Activated CD4-positive, CD25-positive, alpha-beta regulatory T cell treated with anti-CD3 and anti-CD28 coated beads, Interleukin-2, amount 50 U/mL, for 24 hours (primary cell): ENCODE measurements around the gene CNEP1R1.

Experiments
- ATAC-seq, 2 donors: fragments of 150-1000 bp; cut with Tn5 transposase; one replicate each; pipeline ENCODE4 v1.10.0; 2021; ENCODE audit warnings: mild to moderate bottlenecking in 1 of 2, moderate library complexity in 1 of 2

The CNEP1R1 gene

DNA sequence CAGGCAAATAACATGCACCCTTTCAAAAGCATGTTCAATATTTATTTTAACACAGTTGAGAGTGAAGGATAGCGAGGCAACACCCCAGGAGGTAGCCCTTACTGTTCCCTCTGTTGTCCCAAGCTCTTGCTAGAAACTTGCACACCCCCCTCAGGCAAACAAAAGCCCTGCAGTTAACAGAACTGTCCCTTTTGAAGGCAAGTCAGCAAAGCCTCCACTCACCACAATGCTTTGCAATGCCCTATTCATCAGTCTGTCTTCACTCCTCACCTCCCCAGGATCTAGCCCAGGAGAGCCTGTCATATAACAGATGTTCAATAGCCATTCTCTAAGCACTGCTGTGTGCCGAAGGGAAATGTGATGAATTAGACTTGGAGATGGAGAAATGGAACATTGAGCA lies 3.5 kb upstream of the CNEP1R1 start:
- no peak for ATAC-seq

DNA sequence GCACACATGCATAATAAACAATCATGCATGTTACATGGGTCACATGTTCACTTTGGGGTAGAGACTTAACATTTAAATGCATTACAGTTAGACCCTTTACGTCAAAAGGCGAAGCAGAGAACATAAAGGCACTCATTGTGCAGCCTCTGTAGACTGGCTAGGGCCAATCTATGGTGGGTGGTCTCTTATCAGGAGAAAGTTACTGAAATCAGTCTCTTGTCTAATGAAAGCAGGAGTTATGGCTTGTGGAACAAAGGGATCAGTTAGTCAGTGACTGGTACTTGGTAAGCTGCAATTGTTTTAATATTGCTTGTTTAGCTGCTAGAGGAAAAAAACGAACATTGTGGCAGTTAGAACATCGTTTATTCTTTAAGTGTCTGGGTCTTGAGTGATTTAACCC lies 1.4 kb upstream of the CNEP1R1 start:
- no peak for ATAC-seq

DNA sequence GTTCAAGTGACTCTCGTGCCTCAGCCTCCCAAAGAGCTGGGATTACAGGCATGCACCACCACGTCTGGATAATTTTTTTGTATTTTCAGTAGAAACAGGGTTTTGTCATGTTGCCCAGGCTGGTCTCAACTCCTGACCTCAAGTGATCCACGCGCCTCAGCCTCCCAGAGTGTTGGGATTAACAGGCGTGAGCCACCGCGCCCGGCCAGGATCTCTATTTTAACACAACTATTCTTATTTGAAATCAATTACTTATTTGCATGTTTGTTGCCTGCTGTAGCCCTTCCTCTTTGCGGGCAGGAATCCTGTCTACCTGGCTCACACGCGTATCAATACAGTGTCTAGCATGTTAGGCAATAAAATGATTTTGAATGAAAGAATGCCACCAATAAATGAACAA lies 818 bp upstream of the CNEP1R1 start:
- no peak for ATAC-seq

DNA sequence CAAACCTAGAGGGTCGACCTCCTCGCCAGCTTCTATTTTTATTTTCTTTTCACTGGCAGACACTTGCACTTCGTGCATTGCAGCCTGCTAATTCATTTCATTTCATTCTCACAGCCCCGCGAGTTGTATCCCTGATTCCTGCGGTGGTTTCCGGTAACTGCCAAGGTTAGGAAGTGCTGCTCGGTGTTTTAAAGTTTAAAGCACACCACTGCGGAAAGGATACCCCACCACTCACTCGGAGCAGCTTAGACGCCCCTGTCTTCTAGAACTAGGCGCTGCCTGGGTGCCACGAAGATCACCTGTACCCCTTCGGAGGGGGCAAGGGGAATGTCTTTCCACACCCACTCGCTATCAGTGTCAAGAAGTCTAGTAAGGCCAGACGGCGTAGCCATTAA lies 509 bp downstream of the CNEP1R1 start:
- peak in 1 of 2 donors; percentile 5 for ATAC-seq

DNA sequence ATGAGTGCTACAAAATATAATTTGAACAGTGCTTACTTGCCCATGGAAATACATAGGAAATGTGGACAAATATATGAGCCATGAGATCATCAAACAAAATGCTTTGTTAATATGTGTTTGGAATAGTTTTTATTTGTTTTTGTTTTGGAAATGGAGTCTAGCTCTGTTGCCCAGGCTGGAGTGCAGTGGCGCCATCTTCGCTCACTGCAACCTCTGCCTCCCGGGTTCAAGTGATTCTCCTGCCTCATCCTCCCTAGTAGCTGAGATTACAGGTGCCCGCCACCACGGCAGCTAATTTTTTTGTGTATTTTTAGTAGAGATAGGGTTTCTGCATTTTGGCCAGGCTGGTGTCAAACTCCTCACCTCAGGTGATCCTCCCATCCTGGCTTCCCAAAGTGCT lies 2.8 kb downstream of the CNEP1R1 start:
- no peak for ATAC-seq

DNA sequence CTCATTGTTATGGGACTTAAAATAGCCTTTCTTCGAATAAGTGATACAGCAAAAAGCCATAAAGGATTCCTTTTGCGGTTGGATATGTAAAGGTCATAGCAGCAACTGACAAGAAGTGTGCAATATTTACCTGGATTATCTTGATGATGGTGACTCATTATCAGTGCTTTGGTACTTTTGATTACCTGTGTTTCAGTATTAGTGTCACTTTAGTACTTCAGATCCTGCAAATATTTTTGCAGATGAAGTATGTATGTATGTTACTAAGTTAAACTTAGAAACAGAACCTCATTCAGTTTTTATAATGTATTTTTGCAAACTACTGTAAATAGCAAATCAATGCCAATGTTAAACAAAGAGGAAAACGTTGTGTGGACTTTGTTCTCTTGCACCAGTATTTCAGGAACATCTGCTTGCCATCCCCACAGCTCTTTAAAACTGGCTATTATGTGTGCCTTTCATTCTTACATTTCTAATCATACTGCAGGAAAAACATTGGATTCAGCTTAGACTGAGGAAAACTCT lies 10.5 kb downstream of the CNEP1R1 start:
- peak; percentile 63 for ATAC-seq

DNA sequence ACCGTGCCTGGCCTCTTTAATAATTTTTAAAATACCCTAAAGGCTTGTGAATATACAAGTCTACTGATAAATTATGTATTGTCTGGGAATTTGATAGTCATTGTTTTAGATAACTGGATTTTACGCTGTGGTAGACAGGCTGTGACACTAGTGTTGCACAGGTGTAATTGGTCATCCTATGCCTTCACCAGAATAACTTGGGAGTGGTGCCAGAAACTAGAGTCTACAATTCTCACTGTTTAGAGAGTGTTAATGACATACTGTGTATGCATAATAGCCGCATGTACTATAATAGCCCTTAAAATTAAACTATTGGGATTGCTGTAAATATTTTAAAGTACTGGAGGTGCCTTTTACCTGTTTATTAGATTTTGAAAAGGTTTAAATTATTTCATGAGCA lies 11.4 kb downstream of the CNEP1R1 start:
- ATAC-seq = no peak

DNA sequence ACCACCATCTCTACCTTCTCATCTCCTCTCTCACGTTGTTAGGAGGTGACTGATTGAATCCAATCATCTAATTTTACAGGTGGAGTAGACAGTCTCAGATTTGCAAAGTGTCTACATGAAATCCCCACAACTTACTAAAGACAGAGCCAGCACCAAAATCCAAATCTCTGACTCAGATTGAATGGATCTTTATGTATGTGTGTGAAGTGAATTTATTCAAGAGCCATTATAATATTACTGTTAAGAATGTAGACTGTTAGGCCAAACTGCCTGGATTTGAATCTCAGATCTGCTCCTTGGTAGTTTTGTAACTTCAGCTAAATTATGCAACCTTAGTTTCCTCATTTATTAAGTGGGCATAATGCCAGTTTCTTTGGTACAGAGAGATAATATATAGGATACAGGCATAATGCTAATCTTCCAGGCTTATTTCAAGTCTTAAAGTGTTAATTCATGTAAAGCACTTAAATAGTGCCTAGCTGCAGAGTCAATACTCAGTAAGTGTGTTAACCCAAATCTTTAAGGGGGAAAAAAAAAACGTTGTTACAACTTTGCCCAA lies 12.7 kb downstream of the CNEP1R1 start:
- ATAC-seq = no peak

DNA sequence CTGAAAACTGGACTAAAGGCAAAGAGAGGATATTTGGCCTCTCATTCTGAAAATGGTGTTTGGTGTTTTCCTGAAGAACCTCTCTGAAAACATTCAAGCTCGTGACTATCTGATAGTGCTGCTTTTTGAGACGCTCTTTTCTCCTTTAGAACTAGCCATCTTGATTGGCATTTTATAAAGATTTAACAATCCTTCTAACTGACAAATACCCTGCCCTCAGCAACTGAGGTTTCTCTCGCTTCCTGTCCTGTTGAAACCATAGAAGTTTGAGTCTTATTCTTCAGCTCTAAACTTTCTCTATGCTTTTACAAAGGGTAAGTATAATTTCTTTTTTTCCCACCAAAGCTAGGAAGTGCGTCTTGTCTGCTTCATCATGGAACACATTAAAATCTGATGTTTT lies 13.3 kb downstream of the CNEP1R1 start:
- ATAC-seq = no peak

DNA sequence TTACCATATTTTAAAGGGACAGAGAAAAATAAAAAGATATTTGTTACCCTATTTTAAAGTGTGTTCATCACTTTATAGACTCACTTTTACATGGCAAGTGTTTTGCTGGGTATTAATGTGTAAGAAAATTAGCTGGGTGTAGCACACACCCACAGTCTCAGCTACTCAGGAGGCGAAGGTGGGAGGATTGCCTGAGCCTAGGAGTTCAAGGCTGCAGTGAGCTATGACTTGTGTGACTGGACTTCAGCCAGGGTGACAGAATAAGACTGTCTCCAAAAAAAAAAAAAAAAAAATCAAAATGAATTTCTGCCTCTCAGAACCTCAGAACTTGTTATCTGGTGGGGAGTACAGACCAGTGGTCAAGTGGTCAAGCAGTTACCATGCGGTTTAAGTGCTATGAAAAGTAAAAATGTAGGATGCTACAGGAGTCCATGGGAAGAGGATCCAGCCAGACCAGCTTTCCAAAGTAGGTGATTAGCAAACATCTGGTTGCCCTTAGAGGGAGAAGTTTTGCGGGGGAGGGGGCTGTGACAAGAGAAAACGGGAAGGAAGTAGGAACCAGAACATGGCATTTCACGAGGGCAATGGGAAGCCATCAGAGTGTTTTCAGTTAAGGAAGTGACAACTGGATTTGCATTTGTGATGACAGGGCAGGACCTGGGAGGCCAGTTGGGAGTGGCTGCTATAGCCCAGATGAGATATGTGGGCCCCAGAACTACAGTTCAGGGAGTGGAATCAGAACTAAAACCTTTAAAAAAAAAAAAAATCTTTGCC lies 13.9 kb downstream of the CNEP1R1 start:
- ATAC-seq = no peak

DNA sequence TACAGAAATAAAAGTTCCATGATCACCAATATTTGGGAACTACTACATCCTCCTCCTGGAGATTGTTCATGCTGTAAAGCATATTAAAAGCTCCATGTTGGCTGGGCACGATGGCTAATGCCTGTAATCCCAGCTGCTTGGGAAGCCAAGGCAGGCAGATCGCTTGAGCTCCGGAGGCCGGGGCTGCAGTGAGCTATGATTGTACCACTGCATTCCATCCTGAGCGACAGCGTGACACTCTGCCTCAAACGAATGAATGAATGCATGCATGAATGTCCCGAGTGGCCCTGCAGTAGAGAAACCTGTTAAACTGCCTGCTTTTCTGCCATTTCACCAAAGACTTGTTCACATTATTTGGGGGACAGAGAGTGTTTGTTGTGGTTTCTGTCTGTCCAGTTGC lies 15.0 kb downstream of the CNEP1R1 start:
- no peak for ATAC-seq

DNA sequence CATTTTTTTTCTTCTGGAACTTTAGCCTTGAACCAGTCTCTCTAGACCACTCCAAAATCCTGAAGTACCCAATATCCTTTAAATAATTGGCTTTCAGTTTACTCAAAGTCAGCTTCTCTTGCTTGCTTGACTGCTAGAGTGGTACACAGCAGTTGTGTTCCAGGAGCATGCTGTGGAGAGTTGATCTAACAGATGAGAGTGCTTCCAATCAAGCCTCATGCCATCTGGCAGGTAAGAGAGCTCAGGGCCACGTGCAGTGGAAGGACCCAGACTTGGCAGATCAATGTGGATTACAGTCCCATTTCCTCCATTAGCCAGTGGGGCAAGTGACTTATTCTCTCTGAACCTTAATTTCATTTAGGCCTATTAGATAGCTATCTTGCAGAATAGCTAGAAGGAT lies 15.7 kb downstream of the CNEP1R1 start:
- no peak for ATAC-seq

DNA sequence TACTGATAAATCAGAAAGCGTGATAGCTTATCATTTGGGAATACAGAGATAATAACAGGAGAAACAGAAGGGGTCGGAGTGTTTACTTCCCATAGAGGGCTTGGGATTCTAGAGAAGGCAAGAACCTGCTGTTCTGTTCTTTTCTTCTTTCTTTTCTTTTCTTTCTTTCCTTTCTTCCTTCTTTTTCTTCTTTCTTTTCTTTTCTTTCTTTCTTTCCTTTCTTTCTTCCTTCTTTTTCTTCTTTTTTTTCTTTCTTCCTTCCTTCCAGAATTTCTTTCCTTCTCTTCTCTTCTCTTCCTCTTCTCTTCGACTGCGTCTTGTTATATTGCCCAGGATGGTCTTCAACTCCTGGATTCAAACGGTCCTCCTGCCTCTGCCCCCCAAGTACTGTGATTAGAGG lies 18.3 kb downstream of the CNEP1R1 start:
- no peak for ATAC-seq

DNA sequence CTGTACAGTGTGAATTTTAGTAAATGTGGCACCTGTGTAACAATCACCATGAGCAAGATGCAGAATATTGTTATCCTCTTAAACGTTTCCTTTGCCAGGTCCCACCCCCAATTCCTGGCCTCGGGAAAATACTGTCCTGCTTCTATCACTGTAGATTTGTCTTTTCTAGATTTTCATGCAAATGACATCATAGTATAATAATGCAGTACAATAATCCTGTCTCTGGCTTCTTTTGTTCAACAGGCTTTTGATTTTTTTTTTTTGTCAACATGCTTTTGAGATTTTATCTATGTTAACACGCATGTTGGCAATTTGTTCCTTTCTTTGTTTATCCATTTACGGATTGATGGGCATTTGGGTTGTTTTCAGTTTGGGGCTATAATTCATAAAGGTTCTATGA lies 20.4 kb downstream of the CNEP1R1 start:
- ATAC-seq = no peak

DNA sequence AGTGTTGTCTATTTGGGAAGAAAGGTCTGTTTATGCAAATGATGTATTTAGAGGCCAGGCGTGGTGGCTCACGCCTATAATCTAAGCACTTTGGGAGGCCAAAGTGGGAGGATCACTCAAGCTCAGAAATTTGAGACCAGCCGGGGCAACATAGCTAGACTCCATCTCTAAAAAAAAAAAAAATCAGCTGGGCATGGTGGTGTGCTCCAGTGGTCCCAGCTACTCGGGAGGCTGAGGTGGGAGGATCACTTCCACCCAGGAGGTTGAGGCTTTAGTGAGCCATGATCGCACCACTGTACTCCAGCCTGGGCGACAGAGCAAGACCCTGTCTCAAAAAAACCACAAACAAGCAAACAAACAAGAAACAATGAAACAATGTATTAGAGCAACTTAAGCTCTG lies 21.8 kb downstream of the CNEP1R1 start:
- ATAC-seq = no peak

DNA sequence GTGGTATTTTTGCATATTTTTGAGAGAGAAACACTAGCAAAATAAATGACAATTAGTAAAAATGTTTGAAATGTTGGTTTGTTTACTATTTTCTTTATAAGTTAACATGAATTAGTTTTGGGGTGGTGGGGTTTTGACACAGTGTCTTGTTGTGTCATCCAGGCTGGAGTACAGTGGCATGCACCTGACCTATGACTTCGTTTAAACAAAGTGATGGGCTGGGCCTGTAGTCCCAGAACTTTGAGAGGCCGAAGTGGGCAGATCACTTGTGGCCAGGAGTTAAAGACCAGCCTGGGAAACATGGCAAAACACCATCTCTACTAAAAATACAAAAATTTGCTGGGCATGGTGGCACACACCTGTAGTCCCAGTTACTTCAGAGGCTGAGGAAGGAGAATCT lies 22.8 kb downstream of the CNEP1R1 start:
- no peak for ATAC-seq

DNA sequence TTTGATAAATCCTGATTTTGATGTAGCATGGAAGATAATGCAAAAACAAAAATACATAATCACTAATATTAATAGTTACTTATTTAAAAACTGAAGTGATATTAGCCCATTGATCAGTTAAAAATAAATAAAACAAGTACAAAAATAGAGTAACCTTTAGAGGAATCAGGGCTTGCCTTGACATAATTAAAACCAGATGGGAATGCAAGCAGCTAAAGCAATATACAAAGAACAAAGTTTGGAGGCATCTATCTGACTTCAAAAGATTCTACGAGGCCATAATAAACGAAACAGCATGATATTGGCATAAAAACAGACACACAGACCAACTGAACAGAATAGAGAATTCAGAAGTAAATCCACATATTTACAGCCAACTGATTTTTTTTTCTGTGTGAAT lies 25.8 kb downstream of the CNEP1R1 start:
- ATAC-seq = no peak

DNA sequence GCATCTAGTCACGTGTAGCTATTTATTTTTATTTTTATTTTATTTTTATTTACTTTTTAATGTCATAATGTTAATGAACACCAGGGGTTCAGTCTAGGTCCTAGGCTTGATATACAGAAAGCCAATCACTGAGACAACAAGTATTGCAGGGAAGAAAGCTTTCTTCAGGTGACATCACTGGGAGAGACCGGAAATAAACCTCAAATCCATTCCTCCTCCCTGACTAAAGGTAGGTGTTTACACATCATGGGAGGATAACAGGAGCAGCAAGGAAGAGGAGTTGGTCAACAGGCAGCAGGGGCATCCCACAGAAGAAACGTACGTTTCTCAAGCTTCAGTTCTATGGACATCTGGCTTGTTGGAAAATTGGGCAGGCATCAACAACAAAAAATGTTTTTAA lies 31.2 kb downstream of the CNEP1R1 start:
- no peak for ATAC-seq

DNA sequence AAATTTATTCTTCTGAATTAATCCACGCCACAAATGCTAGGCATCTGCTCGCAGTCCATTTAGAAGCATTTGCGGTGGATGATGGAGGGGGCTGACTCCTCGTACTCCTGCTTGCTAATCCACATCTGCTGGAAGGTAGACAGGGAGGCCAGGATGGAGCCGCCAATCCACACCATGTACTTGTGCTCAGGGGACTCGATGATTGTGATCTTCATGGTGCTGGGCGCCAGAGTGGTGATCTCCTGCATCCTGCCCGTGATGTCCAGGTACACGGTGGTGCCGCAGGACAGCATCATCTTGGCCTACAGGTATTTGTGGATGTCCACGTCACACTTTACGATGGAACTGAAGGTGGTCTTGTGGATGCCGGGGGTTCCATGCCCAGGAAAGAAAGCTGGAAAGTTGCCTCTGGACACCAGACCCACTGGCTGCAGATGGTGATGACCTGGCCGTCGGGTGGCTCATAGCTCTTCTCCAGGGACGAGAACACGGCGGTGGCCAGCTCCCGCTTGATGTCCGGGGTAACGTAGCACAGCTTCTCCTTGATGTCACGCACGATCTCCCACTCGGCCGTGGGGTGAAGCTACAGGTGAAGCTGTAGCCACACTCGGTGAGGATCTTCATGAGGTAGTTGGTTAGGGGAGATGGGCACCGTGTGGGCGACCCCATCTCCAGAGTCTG lies 33.2 kb downstream of the CNEP1R1 start:
- no peak for ATAC-seq

DNA sequence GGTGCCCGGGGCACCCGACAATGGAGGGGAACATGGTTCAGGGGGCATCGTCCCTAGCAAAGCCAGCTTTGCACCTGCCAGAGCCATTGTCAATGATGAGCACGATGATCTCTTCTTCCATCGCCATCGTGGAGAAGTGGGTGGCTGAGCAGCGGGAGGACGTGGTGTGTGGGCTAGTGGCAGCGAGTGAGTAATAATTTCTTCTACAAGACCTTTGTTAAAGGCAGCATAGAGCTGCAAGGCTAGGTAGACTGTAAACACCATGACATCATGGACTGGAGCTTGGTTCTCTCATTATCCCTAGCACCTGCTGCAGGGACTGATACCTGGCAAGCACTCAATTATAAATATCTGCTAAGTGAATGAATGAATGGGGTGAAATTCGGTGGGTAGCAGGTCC lies 34.1 kb downstream of the CNEP1R1 start:
- ATAC-seq = peak; percentile 13 to 32

DNA sequence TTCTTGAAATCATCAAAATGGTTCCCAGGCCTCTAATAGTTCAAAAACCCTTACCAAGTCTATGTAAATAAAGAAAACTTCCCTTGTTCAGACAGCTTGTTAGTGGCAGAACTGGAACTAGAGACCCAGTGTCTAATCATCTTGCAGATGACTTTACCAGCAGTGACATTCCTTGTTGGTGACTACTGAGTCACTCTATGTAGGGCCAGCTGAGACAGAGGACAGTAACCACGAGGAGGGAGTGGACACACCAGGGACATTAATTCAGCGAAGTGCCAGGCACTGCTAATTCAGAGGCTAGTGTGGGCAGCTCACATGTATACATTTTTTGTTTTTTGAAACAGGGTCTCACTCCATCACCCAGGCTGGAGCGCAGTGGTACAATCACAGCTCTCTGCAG lies 34.6 kb downstream of the CNEP1R1 start:
- no peak for ATAC-seq

DNA sequence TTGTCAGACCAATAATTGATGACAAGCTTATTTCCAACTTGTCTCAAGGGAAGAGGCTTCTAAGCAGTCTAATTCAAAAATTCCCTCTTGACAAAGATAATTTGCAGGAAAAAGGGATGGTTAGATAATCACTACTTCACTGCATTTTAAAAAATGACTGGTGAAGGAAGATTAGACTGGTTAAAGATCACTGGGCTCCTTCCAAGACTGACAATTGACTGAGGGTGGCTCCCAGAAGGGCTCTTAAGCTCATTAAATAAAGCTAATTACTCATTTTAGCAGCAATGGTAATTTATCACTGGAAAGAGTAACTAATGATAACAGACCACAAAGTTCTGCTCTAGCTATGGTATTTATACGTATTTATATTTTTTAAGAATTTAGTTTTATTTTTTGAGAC lies 36.3 kb downstream of the CNEP1R1 start:
- ATAC-seq = no peak

DNA sequence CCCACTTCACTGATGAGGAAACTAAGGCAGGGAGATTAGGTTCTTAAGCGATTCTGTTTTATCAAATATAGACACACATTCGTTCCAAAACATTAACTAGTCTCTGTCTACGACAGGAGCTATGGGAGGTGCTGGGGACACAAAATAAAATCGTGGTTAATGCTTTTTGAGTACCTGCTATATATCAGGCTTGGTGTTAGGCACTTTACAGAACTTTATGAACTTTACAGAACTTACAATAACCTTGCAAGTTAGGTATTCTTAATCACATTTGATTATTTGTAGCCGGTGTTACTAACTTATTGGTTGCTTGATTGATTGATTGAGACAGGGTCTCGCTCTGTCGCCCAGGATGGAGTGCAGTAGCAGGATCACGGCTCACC lies 40.2 kb downstream of the CNEP1R1 start:
- no peak for ATAC-seq
